Measurements from ENCODE around the gene ARID5A. TPM values are rescaled to one million over a fixed set of nuclear protein-coding genes. Genes with fewer than 3 reads are reported as not detected.

Gene ARID5A
- total and polyA plus RNA-seq, 2 experiments from 2014 or later, result 5.5 to 7.7 TPM

DNA sequence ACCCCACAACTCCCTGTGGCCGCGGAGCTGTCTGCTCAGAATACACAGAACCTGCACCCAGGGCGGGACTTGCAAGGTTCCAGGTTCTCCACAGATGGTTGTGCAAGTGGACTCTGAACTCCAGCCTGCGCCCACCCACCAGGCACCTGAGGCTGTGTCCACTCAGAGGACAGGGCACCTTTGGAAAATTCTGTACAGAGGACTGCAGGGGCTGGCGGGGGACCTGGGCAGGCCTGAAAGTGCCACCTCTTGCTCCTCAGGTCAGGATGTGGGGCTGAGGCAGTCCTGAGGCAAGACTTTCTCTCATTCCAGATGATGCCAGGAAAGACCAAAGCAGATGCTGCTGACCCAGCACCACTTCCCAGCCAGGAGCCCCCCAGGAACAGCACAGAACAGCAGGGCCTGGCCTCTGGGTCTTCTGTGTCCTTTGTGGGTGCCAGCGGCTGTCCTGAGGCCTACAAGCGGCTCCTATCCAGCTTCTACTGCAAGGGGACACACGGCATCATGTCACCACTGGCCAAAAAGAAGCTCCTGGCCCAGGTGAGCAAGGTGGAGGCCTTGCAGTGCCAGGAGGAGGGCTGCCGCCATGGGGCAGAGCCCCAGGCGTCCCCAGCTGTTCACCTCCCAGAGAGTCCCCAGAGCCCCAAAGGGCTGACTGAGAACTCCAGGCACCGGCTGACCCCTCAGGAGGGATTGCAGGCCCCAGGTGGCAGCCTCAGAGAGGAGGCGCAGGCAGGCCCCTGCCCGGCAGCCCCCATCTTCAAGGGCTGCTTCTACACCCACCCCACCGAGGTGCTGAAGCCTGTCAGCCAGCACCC is 14.4 kb downstream of the ARID5A start:
- no peak overlapping the region for H3K4me3 Mint-ChIP-seq
- TF ChIP-seq JUNB (IDR thresholded peaks at IDR 0.05; ENCODE audit: unreplicated experiment) (no peak), ZNF331 (CRISPR knock-in tag; IDR thresholded peaks at IDR 0.05; ENCODE audit: low read depth) (no peak), CREB1 (CRISPR knock-in tag; IDR thresholded peaks at IDR 0.05; ENCODE audit: low read depth) (no peak), STAT1 (IDR thresholded peaks at IDR 0.05; ENCODE audit: unreplicated experiment) (no peak), NANOG (IDR thresholded peaks at IDR 0.05; ENCODE audit: borderline replicate concordance) (no peak), REST (IDR thresholded peaks at IDR 0.05; ENCODE audit: unreplicated experiment) (no peak), ZNF114 (CRISPR knock-in tag; IDR thresholded peaks at IDR 0.05) (no peak), POLR2AphosphoS5 (IDR thresholded peaks at IDR 0.05; ENCODE audit: low read depth) (no peak), EZH2 (IDR thresholded peaks at IDR 0.05; ENCODE audit: low read depth, unreplicated experiment) (no peak), EZH2phosphoT487 (IDR thresholded peaks at IDR 0.05; ENCODE audit: unreplicated experiment) (no peak), CTCF (conservative IDR thresholded peaks at IDR 0.05; ENCODE audit: low read depth in 2 of 2) (no peak)
- TF ChIP-seq, protein P1, sequence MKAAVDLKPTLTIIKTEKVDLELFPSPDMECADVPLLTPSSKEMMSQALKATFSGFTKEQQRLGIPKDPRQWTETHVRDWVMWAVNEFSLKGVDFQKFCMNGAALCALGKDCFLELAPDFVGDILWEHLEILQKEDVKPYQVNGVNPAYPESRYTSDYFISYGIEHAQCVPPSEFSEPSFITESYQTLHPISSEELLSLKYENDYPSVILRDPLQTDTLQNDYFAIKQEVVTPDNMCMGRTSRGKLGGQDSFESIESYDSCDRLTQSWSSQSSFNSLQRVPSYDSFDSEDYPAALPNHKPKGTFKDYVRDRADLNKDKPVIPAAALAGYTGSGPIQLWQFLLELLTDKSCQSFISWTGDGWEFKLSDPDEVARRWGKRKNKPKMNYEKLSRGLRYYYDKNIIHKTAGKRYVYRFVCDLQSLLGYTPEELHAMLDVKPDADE (IDR thresholded peaks at IDR 0.05), result no peak
- TF ChIP-seq, protein P2, sequence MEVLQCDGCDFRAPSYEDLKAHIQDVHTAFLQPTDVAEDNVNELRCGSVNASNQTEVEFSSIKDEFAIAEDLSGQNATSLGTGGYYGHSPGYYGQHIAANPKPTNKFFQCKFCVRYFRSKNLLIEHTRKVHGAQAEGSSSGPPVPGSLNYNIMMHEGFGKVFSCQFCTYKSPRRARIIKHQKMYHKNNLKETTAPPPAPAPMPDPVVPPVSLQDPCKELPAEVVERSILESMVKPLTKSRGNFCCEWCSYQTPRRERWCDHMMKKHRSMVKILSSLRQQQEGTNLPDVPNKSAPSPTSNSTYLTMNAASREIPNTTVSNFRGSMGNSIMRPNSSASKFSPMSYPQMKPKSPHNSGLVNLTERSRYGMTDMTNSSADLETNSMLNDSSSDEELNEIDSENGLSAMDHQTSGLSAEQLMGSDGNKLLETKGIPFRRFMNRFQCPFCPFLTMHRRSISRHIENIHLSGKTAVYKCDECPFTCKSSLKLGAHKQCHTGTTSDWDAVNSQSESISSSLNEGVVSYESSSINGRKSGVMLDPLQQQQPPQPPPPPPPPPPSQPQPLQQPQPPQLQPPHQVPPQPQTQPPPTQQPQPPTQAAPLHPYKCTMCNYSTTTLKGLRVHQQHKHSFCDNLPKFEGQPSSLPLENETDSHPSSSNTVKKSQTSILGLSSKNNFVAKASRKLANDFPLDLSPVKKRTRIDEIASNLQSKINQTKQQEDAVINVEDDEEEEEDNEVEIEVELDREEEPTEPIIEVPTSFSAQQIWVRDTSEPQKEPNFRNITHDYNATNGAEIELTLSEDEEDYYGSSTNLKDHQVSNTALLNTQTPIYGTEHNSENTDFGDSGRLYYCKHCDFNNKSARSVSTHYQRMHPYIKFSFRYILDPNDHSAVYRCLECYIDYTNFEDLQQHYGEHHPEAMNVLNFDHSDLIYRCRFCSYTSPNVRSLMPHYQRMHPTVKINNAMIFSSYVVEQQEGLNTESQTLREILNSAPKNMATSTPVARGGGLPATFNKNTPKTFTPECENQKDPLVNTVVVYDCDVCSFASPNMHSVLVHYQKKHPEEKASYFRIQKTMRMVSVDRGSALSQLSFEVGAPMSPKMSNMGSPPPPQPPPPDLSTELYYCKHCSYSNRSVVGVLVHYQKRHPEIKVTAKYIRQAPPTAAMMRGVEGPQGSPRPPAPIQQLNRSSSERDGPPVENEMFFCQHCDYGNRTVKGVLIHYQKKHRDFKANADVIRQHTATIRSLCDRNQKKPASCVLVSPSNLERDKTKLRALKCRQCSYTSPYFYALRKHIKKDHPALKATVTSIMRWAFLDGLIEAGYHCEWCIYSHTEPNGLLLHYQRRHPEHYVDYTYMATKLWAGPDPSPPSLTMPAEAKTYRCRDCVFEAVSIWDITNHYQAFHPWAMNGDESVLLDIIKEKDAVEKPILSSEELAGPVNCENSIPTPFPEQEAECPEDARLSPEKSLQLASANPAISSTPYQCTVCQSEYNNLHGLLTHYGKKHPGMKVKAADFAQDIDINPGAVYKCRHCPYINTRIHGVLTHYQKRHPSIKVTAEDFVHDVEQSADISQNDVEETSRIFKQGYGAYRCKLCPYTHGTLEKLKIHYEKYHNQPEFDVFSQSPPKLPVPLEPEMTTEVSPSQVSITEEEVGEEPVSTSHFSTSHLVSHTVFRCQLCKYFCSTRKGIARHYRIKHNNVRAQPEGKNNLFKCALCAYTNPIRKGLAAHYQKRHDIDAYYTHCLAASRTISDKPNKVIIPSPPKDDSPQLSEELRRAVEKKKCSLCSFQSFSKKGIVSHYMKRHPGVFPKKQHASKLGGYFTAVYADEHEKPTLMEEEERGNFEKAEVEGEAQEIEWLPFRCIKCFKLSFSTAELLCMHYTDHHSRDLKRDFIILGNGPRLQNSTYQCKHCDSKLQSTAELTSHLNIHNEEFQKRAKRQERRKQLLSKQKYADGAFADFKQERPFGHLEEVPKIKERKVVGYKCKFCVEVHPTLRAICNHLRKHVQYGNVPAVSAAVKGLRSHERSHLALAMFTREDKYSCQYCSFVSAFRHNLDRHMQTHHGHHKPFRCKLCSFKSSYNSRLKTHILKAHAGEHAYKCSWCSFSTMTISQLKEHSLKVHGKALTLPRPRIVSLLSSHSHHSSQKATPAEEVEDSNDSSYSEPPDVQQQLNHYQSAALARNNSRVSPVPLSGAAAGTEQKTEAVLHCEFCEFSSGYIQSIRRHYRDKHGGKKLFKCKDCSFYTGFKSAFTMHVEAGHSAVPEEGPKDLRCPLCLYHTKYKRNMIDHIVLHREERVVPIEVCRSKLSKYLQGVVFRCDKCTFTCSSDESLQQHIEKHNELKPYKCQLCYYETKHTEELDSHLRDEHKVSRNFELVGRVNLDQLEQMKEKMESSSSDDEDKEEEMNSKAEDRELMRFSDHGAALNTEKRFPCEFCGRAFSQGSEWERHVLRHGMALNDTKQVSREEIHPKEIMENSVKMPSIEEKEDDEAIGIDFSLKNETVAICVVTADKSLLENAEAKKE (CRISPR knock-in tag; IDR thresholded peaks at IDR 0.05), result no peak

More for the DNA sequence above, 14.4 kb downstream of the ARID5A start:
- Mint-ChIP-seq H3K27me3 (ENCODE audit: insufficient read depth, low read depth, poor library complexity) (peaks cover 12% of the 10 kb centered on the region), H3K27ac (no peak overlapping the region), H3K9me3 (peaks cover 2% of the 10 kb centered on the region; the same call in 2 of the 3 replicates), H3K4me1 (peaks cover 31% of the 10 kb centered on the region), H3K36me3 (ENCODE audit: low read depth) (peaks cover 5% of the 10 kb centered on the region)
- Histone ChIP-seq H3K27me3 (ENCODE audit: insufficient read depth) (no peaks in the 10 kb centered on the region), H3K79me2 (replicated peaks; ENCODE audit: insufficient read depth) (no peaks in the 10 kb centered on the region), H2AFZ (no peak overlapping the region), H4K20me1 (replicated peaks; ENCODE audit: insufficient read depth) (no peaks in the 10 kb centered on the region), H3K4me2 (0 out of 2 replicates have a peak overlapping the region, but pooled peaks have one; percentile 57), H3F3A (replicated peaks; ENCODE audit: low read depth) (peaks cover 8% of the 10 kb centered on the region; the same call in 1 of the 2 replicates), H3K36me3 (ENCODE audit: insufficient read depth) (no peaks in the 10 kb centered on the region), H3K27ac (ENCODE audit: low read depth) (no peak overlapping the region), H3K4me1 (ENCODE audit: insufficient read depth) (peaks cover 11% of the 10 kb centered on the region), H3K9me2 (ENCODE audit: insufficient read depth) (peaks cover 6% of the 10 kb centered on the region; the same call in 1 of the 2 replicates), H3K4me3 (no peak overlapping the region)
- ATAC-seq (no peak), DNase-seq (ENCODE audit: low spot score) (no peak)
